ENCODE measurements around the gene RAB11B. TPM values are rescaled to one million over a fixed set of nuclear protein-coding genes. Genes with fewer than 3 reads are reported as not detected.
"Not testable (repeated sequence)": the region's sequence is repeated elsewhere in the genome, so short reads cannot be mapped to it uniquely, and the experiment has no call there.

Gene RAB11B
- 100 to 1,000 TPM in 2 of 4 donors, 10 to 100 TPM in 2; 91.2 to 137 (median 113) TPM for total RNA-seq

- peaks cover 61 to 65% of the 10 kb centered on the region in 2 donors for H3K4me1 ChIP-seq
- 0% methylated on average over 29 to 49 of the region's 70 CpGs for WGBS, 2 donors
- intact Hi-C loops (cut with DNase I) = no loop called here
- no peaks in the 10 kb centered on the region for H3K27me3 ChIP-seq
- TF ChIP-seq POLR2A (IDR thresholded peaks at IDR 0.05) = peak; percentile 48 to 88
- TF ChIP-seq, protein P1, sequence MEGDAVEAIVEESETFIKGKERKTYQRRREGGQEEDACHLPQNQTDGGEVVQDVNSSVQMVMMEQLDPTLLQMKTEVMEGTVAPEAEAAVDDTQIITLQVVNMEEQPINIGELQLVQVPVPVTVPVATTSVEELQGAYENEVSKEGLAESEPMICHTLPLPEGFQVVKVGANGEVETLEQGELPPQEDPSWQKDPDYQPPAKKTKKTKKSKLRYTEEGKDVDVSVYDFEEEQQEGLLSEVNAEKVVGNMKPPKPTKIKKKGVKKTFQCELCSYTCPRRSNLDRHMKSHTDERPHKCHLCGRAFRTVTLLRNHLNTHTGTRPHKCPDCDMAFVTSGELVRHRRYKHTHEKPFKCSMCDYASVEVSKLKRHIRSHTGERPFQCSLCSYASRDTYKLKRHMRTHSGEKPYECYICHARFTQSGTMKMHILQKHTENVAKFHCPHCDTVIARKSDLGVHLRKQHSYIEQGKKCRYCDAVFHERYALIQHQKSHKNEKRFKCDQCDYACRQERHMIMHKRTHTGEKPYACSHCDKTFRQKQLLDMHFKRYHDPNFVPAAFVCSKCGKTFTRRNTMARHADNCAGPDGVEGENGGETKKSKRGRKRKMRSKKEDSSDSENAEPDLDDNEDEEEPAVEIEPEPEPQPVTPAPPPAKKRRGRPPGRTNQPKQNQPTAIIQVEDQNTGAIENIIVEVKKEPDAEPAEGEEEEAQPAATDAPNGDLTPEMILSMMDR (IDR thresholded peaks at IDR 0.05) = no peak
- H3K4me3 ChIP-seq (replicated peaks in 1 of 3) = peak within 1 kb of the TSS; percentile 91 to 100 (median 98)
- no peaks in the 10 kb centered on the region for H3K9me3 ChIP-seq
- peak; percentile 100 for DNase-seq
- no peaks in the 10 kb centered on the region for H3K36me3 ChIP-seq
- peak within 1 kb of the TSS; percentile 100 for H3K27ac ChIP-seq
Observed at GRCh38 chr19:8389891-8390616, at the start of gene RAB11B. Gene RAB11B, plus strand, starts transcription at chr19:8390360. Its CDS starts 57 bp downstream, at chr19:8390417.

GRCh38 chr19:8341504-8341903 is 48.7 kb upstream of the RAB11B start:
- intact Hi-C loops (cut with DNase I) = loop anchor here (10.0 kb wide), 1 partner anchor 103 kb away; the partner anchor contains the start of gene HNRNPM
- H3K4me3 ChIP-seq (replicated peaks in 1 of 3); H3K9me3 ChIP-seq; H3K36me3 ChIP-seq; H3K4me1 ChIP-seq; DNase-seq; H3K27me3 ChIP-seq: not testable (repeated sequence)
- peak overlapping the region in 1 of 3 donors; percentile 73 for H3K27ac ChIP-seq
- 88 to 96% methylated on average over 4 of the region's 4 CpGs for WGBS, 2 donors

GRCh38 chr19:8342316-8342683 is 47.9 kb upstream of the RAB11B start:
- 35 to 53% methylated on average over 6 to 9 of the region's 14 CpGs for WGBS, 2 donors

DNA sequence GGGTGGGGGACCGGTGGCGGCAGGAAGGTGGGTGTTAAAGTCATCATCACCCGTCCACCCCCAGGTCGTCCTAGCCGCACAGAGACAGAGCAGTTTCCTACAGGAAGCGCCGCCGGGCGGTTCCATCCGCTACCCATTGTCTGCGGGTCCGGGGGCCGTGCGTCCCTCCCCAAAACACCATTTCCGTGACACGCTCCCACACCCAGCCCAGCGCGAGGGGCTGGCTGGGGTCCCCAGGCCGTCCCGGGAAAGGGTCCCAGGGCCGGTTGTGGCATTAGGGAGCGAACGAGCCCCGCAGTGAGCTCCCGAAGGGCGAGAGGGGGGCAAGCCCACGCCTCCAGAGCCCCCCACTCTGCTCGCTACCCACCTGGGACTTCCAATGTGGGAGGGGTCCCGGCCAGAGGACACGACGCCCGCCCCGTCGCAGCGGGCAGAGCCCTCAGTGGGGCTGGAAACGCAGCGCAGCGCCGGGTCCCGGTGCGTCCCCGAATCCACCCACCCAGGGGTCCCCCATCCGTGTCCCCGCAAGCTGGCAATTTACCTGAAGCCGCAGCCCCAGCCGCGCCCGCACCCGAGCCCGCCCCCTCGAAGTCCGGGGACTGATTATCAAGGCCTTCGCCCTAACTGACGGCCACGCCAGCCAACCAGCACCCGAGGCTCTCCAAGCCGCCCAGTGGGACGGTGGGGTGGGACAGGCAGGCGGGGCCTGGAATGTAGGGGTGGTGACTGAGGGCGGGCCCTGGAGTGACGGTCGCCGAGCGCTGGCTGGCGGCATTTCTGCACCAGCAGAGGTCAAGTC is 47.3 kb upstream of the RAB11B start, which contains the start of gene KANK3:
TSS of gene KANK3 (minus strand) at position 579 of the 799 bp plus-strand sequence. CDS start 5,434 bp downstream, outside the sequence.
- peaks cover 6 to 8% of the 10 kb centered on the region in 2 donors for H3K4me1 ChIP-seq
- H3K36me3 ChIP-seq = no peaks in the 10 kb centered on the region
- H3K4me3 ChIP-seq (replicated peaks in 1 of 3) = peak within 1 kb of the TSS in 2 of 3 donors; percentile 37 to 55
- peak; percentile 96 to 98 for DNase-seq
- intact Hi-C loops (cut with DNase I) = loop anchor here (10.0 kb wide), 1 partner anchor 102 kb away; the partner anchor contains the start of gene HNRNPM
- H3K27ac ChIP-seq = peak within 1 kb of the TSS; percentile 73 to 81 (median 76)
- TF ChIP-seq, protein P1 (IDR thresholded peaks at IDR 0.05) = peak in 1 of 6 experiments; percentile 14
- TF ChIP-seq POLR2A (IDR thresholded peaks at IDR 0.05) = peak in 1 of 2 donors; percentile 68
- H3K9me3 ChIP-seq = no peaks in the 10 kb centered on the region
- no peaks in the 10 kb centered on the region for H3K27me3 ChIP-seq
- 50% methylated on average over 4 of the region's 65 CpGs; no CpG with 5 or more reads in 1 of the 2 donors for WGBS, 2 donors

More at GRCh38 chr19:8342316-8342683, 47.9 kb upstream of the RAB11B start:
- Histone ChIP-seq H3K4me3 (replicated peaks in 1 of 3) (peak overlapping the region in 1 of 3 donors; percentile 55), H3K36me3 (no peaks in the 10 kb centered on the region), H3K4me1 (peaks cover 6 to 8% of the 10 kb centered on the region in 2 donors), H3K9me3 (no peaks in the 10 kb centered on the region), H3K27me3 (no peaks in the 10 kb centered on the region), H3K27ac (peak overlapping the region; percentile 54 to 81 (median 73))
- TF ChIP-seq, protein P1 (IDR thresholded peaks at IDR 0.05) = no peak
- no peak for TF ChIP-seq POLR2A (IDR thresholded peaks at IDR 0.05)
- no peak for DNase-seq
- intact Hi-C loops (cut with DNase I) = loop anchor here (10.0 kb wide), 1 partner anchor 103 kb away; the partner anchor contains the start of gene HNRNPM

DNA sequence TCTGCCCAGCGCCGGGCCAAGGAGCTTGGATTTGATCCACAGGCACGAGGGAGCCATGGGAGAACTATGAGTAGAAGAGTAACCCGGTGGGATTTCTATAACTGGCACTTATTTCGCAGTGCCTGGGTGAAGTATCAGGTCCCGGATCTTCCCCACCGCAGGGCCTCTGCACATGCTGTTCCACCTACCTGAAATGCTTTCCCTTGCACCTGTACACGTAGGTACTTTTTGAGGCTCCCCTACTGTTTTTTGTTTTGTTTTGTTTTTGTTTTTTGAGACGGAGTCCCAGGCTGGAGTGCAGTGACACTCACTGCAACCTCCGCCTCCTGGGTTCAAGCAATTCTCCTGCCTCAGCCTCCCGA is 46.7 kb upstream of the RAB11B start:
- H3K27me3 ChIP-seq = no peaks in the 10 kb centered on the region
- peak overlapping the region in 1 of 3 donors; percentile 55 for H3K4me3 ChIP-seq (replicated peaks in 1 of 3)
- DNase-seq = no peak
- no peak for TF ChIP-seq POLR2A (IDR thresholded peaks at IDR 0.05)
- TF ChIP-seq, protein P1 (IDR thresholded peaks at IDR 0.05) = no peak
- no peaks in the 10 kb centered on the region for H3K36me3 ChIP-seq
- 46 to 75% methylated on average over 7 to 9 of the region's 11 CpGs for WGBS, 2 donors
- intact Hi-C loops (cut with DNase I) = loop anchor here (10.0 kb wide), 1 partner anchor 101 kb away; the partner anchor contains the start of gene HNRNPM
- H3K4me1 ChIP-seq = peaks cover 6 to 8% of the 10 kb centered on the region in 2 donors
- no peaks in the 10 kb centered on the region for H3K9me3 ChIP-seq
- no peak overlapping the region for H3K27ac ChIP-seq

DNA sequence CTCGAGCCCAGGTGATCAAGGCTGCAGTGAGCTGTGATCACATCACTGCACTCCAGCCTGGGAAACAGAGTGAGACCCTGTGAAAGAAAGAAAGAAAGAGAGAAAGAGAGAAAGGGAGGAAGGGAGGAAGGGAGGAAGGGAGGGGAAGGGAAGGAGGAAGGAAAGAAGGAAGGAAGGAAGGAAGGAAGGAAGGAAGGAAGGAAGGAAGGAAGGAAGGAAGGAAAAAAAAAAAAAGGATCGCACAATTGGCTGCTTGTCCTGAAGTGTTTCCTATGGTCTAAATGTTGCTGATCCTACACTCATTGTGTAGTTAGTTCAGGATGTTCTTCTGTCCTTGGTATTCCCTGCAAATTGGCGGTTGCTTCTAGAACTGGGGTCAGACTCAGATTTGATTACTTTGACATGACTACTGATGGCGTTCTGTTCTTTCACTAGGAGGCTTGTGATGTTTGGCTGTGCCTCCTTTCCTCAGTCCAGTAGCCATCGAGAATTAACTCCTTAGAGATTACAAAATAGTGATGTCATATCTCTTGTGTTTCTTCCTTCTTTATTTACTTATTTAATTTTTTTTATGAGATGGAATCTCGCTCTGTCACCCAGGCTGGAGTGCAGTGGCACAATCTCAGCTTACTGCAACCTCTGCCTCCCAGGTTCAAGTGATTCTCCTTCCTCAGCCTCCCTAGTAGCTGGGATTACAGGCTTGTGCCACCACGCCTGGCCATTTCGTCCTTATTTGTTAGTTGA is 40.4 kb upstream of the RAB11B start:
- H3K27me3 ChIP-seq; H3K27ac ChIP-seq; H3K9me3 ChIP-seq; H3K36me3 ChIP-seq; DNase-seq; H3K4me3 ChIP-seq (replicated peaks in 1 of 3): not testable (repeated sequence)
- H3K4me1 ChIP-seq = peaks cover 7 to 27% of the 10 kb centered on the region in 2 donors
- 73 to 80% methylated on average over 8 of the region's 8 CpGs for WGBS, 2 donors
- intact Hi-C loops (cut with DNase I) = loop anchor here (5.0 to 10.0 kb wide), 2 partner anchors 95 to 158 kb away; partner anchors contain the start of gene HNRNPM
